Thyroid gland (tissue), 4 donors: Measurements from ENCODE around the gene AAK1.

ENCODE experiments used
- POLR2A ChIP-seq, 2 donors: fragments of 450-650 bp; IDR thresholded peaks; one replicate each; pipeline ENCODE4 v1.6.1; 2017; ENCODE audit warnings: antibody characterized with exemption in 2 of 2, mild to moderate bottlenecking in 2 of 2, moderate library complexity in 1 of 2
- TF ChIP-seq, protein P1 (sequence below), 6 experiments: fragments of 200-600 bp in 3 of 6; fragments of 450-650 bp in 3 of 6; sonication (generic) in 3 of 6; IDR thresholded peaks; one replicate each; pipeline ENCODE4 v1.5.1; 2016 to 2019; ENCODE audit warnings: antibody characterized with exemption in 6 of 6, mild to moderate bottlenecking in 2 of 6, inconsistent platforms in 1 of 6, moderate library complexity in 1 of 6

DNA sequence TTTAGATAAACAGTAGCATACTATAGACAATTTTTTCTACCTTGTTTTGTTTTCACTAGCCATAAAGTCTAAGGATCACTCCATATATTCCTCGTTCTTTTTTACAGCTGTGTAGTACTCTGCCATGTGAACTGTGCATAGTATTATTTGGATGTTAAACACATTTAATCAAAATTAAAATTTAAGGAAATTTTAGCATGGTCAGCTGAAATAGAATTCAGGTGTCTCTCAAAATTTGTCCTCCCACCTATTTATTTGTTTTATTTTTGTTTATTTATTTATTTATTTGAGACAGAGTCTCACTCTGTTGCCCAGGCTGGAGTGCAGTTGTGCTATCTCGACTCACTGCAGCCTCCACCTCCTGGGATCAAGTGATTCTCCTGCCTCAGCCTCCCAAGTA, 46.4 kb upstream of the AAK1 start:
- TF ChIP-seq, protein P1, sequence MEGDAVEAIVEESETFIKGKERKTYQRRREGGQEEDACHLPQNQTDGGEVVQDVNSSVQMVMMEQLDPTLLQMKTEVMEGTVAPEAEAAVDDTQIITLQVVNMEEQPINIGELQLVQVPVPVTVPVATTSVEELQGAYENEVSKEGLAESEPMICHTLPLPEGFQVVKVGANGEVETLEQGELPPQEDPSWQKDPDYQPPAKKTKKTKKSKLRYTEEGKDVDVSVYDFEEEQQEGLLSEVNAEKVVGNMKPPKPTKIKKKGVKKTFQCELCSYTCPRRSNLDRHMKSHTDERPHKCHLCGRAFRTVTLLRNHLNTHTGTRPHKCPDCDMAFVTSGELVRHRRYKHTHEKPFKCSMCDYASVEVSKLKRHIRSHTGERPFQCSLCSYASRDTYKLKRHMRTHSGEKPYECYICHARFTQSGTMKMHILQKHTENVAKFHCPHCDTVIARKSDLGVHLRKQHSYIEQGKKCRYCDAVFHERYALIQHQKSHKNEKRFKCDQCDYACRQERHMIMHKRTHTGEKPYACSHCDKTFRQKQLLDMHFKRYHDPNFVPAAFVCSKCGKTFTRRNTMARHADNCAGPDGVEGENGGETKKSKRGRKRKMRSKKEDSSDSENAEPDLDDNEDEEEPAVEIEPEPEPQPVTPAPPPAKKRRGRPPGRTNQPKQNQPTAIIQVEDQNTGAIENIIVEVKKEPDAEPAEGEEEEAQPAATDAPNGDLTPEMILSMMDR (IDR thresholded peaks at IDR 0.05) = no peak
- no peak for TF ChIP-seq POLR2A (IDR thresholded peaks at IDR 0.05)
